ENCODE measurements around the gene KNDC1.
"Not testable (repeated sequence)": the region's sequence is repeated elsewhere in the genome, so short reads cannot be mapped to it uniquely, and the experiment has no call there.

The KNDC1 gene

DNA sequence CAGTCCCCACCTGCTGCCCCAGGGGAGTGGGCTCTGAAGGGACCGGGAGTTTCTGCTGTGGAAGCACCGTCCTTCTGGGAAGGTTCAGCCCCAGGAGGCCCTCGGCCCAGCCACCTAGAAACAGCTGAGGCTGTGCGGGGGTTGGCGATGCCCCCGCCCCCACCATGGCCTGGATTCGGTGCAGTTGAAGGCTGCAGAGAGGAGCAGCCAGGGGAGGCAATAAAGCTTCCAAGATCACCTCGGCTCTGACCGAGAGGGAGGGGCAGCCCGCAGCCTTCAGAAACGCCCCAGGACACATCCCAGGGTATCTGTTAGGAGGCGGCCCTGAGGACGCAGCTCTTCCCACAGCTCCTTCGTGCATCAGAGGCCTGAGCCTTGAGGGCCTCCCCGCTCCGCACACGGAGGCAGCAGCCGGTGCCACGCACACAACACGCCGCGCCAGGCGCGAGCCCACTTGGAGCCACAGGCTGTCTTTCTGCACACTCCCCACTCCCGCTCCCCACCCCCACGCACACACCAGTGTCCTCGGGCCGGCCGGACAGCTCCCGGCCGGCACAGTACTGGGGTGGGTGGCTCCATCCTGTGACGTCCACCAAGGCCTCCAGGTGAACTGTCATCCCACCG is 1.6 kb downstream of the KNDC1 start:
- no peak for DNase-seq (ENCODE audit: low read depth, low spot score)

- DNase-seq (ENCODE audit: low read depth, low spot score) = no peak
Observed at GRCh38 chr10:133162178-133162909, 2.3 kb downstream of the KNDC1 start.

DNA sequence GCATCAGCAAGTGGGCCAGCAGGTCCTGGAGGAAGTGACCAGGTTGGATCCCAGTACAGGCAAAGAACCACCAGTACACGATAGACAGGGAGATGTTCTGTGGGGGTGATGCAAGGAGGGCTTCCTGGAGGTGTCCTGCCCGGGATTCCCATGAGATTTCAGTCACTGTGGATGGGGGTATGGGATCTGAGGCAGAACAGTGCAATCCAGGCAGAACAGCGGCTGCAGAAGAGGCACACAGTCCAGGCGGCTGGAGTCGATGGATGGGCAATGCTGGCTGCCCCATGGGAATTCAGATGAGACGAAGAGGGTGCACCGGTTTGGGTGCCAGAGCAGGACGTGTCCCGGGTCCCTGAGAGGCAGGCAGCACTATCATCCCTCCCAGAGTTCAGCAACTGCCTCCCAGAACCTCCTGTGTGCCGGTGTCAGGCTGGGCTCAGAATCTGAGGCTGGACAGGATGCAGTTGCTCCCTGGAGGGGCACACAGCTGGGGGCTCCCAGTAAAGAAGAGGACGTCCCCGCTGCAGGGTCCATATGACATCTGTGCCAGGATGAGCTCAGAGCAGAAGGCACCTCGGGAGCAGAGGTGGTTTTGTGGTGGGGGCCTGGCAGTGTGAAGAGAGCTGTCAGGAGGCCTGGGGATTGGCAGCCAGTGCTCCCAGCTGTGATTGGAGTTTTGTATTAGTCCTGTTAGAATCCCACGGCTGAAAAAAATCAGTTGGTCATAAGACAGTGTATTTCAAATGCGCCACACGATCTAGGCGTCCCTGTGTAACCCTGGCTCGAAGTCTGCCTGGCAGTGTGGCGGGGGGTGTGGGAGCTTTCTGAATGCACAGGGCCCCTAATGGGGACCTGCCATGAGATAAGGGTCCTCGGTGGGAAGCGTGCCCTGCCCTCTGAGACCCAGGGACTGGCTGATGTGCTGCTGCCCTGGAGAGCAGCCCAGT is 3.2 kb downstream of the KNDC1 start:
- no peak for DNase-seq (ENCODE audit: low read depth, low spot score)

- no peak for DNase-seq (ENCODE audit: low read depth, low spot score)
Observed at GRCh38 chr10:133163889-133164815, 4.1 kb downstream of the KNDC1 start.

GRCh38 chr10:133164816-133165555 is 5.0 kb downstream of the KNDC1 start:
- no peak for DNase-seq (ENCODE audit: low read depth, low spot score)

GRCh38 chr10:133165556-133166503 is 5.8 kb downstream of the KNDC1 start:
- no peak for DNase-seq (ENCODE audit: low read depth, low spot score)

- no peak for DNase-seq (ENCODE audit: low read depth, low spot score)
Observed at GRCh38 chr10:133166504-133166827, 6.4 kb downstream of the KNDC1 start.

DNA sequence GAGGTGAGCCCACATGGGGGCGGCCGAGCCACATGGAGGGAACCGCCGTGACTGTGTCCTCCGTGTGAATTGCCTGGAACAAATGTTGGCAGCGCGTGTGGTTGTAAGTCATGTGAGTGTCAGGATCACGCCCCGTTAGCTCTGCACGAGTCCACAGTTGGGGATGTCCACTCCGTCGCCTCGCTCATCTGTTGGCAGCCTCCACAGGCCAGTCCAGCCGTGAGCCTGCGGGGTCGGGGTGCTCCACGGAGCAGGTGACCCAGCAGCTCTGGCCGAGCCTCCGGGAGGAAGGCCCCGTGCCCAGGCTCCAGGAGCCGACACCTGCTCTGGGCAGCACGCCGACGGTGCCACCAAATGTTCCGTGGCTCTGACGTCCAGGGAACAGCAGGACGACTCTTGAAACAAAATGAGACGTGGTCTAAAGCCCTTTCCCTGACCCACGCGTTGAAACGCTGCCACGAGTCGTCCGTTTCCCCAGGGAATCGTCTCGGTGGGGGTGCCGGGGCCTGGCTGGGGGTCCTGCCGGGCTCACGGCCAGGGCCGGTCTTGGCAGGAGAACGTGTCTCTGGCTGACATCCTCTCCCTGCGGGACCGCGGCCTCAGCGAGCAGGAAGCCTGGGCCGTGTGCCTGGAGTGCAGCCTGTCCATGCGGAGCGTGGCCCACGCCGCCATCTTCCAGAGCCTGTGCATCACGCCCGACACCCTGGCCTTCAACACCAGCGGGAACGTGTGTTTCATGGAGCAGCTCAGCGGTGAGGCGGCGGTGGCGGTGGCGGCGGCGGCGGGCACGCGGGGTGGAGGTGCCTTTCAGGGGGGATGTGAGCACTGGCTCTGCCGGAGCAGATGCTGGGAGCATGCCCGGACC is 7.0 kb downstream of the KNDC1 start:
- DNase-seq (ENCODE audit: low read depth, low spot score) = no peak

DNA sequence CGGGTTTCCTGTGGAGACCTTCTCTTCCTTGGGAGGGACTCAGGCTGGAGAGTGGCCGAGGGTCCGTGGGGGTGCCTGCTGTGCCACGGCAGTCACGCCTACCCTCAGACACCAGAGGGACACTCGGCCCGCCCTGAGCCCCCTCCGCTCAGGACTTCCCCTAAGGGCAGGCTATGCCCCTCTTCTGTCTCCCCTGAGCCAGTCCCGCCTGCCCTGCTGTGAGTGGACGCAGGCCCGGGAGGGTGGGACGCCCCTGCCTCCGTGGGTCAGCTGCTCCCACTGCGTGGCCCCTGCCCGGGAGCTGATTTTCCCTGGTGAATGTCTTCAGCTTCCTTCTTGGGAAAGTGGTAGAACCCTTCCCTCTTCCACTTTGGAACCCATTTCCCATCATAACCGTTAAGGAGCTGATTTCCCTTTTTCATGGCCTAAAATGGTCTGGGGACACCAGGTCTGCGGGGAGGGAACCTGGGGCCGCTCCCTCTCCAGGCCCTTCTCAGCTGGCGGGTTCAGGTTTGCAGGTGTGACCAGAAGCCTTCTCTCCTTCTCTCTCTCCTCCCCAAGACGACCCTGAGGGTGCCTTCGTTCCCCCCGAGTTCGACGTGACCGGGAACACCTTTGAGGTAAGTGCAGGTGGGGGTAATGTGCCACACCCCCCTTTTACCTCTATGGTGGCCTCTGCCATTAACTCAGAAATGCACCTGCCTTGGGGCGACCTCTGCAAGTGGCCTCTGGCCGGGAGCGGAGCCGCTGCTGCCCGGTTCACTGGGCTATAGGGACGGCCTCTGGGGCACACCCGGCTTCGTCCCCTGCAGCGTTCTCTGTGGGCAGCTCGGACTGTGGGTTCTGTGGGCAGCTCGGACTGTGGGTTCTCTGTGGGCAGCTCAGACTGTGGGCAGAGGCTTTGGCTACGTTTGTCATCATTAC is 7.9 kb downstream of the KNDC1 start:
- DNase-seq (ENCODE audit: low read depth, low spot score) = no peak

- no peak for DNase-seq (ENCODE audit: low read depth, low spot score)
Observed at GRCh38 chr10:133168617-133169031, 8.6 kb downstream of the KNDC1 start.

DNA sequence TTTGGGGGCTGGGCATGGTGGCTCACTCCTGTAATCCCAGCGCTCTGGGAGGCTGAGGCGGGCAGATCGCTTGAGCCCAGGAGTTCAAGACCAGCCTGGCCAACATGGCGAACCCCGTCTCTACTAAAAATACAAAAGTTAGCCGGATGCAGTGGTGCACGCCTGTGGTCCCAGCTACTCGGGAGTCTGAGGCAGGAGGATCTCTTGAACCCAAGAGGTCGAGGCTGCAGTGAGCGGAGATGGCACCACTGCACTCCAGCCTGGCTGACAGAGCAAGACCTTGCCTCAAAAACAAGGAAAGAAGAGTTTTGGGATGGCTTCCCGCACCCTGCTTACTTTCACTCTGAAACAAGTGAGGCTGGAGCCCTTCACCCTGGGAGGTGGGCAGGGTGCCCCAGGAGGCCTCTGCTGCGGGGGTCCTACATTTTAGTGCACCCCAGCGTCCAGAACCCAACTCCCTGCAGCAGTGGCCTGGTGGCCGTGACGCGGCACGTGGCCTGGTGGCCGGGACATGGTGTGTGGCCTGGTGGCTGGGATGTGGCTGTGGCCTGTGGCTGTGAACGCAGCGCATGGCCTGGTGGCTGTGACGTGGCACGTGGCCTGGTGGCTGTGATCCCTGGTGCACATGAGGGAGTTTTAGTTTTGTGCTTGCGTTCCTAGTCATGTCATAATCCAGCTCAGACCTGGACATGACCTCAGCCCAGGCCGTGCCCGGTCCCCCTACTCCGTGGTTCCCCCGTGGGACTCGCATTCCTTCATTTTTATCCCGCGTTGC is 9.3 kb downstream of the KNDC1 start:
- no peak for DNase-seq (ENCODE audit: low read depth, low spot score)

DNA sequence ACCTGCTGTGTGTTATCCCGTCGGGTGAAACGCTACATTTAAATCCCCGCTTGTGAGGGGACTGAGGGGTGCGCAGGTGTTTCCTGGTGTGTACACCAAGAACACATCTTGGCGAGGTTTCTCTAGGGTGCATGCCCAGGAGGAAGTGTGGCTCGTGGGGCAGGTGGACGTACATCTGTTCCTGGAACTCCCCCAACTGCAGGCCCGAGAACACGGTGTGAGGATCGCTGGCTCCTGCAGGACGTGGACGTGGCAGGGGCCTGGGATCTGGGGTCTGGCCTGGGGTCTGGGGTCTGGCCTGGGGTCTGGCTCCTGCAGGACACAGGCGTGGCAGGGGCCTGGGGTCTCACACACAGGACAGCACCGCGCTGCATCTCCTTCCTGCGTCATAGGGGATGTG is 10.1 kb downstream of the KNDC1 start:
- no peak for DNase-seq (ENCODE audit: low read depth, low spot score)

- no peak for DNase-seq (ENCODE audit: low read depth, low spot score)
Observed at GRCh38 chr10:133173860-133174640, 14.0 kb downstream of the KNDC1 start.

DNA sequence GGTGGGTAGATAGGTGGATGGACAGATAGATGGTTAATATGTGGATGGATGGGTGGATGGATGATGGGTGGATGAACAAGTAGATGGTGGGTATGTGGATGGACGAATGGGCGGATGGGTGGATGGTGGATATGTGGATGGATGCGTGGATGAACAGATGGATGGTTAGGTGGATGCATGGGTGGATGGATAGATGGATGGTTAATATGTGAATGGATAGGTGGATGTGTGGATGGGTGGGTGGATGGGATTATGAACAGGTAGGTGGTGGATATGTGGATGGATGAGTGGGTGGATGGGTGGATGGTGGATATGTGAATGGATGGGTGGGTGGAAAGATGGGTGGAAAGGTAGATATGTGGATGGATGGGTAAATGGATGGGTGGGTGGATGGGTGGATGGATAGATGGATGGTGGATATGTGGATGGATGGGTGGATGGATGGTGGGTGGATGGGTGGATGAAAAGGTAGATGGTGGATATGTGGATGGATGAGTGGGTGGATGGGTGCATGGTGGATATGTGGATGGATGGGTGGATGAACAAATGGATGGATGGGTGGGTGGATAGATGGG is 14.8 kb downstream of the KNDC1 start:
- no peak for DNase-seq (ENCODE audit: low read depth, low spot score)

DNA sequence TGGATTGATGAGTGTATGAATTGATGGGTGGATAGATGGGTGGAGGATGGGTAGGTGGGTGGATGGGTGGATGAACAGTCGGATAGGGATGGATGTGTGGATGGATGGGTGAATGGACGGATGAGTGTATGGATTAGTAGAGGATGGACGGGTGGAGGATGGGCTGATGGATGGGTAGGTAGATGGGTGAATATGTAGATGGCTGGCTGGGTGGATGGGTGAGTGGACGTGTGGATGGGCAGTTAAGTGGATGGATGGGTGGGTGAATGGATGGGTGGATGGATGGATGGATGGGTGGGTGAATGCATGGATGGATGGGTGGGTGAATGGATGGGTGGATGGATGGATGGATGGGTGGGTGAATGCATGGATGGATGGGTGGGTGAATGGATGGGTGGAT is 15.6 kb downstream of the KNDC1 start:
- not testable (repeated sequence) for DNase-seq (ENCODE audit: low read depth, low spot score)

GRCh38 chr10:133176546-133176945 is 16.5 kb downstream of the KNDC1 start:
- DNase-seq (ENCODE audit: low read depth, low spot score) = no peak
